Choroid plexus epithelial cell (primary cell): ENCODE measurements around the gene FOXP1.

Source experiments
- DNase-seq: peaks from one replicate; pipeline ENCODE4 v3.0.0-alpha.2; 2010; ENCODE audit warnings: low read depth
- H3K4me3 ChIP-seq: 2 replicates; pipeline ENCODE4 v1.5.1; 2011; ENCODE audit warnings: low read depth, mild to moderate bottlenecking, control low read depth, low read length, moderate library complexity
- CTCF ChIP-seq: conservative IDR thresholded peaks from 2 replicates; pipeline ENCODE4 v1.5.1; 2011; ENCODE audit warnings: low read depth, mild to moderate bottlenecking, control low read depth, inconsistent platforms, low read length, moderate library complexity

The FOXP1 gene

GRCh38 chr3:71503525-71504249 lies 79.8 kb downstream of the FOXP1 start:
- TF ChIP-seq CTCF = peak; percentile 1
- DNase-seq = peak; percentile 71
- H3K4me3 ChIP-seq = no peak overlapping the region

- no peak overlapping the region for H3K4me3 ChIP-seq
- TF ChIP-seq CTCF = no peak
- no peak for DNase-seq
Measured at GRCh38 chr3:71502066-71502625, 81.4 kb downstream of the FOXP1 start.

GRCh38 chr3:71500696-71501095 lies 82.8 kb downstream of the FOXP1 start:
- TF ChIP-seq CTCF = no peak
- no peak for DNase-seq
- H3K4me3 ChIP-seq = no peak overlapping the region

- no peak for TF ChIP-seq CTCF
- no peak overlapping the region for H3K4me3 ChIP-seq
- DNase-seq = no peak
Measured at GRCh38 chr3:71499227-71499876, 84.2 kb downstream of the FOXP1 start.

- no peak overlapping the region for H3K4me3 ChIP-seq
- no peak for TF ChIP-seq CTCF
- no peak for DNase-seq
Measured at GRCh38 chr3:71498543-71498942, 85.0 kb downstream of the FOXP1 start.

GRCh38 chr3:71497971-71498444 lies 85.5 kb downstream of the FOXP1 start:
- no peak for TF ChIP-seq CTCF
- DNase-seq = no peak
- H3K4me3 ChIP-seq = no peak overlapping the region
